H4 (cell line): ENCODE measurements around the gene MRPL41. TPM values are rescaled to one million over a fixed set of nuclear protein-coding genes. Genes with fewer than 3 reads are reported as not detected.
A peak's percentile ranks its signal among the peaks of the same experiment; 100 is the strongest.
"Not testable (repeated sequence)": the region's sequence is repeated elsewhere in the genome, so short reads cannot be mapped to it uniquely, and the experiment has no call there.

Experiments
- DNase-seq: peaks from one replicate; pipeline ENCODE4 v3.0.0-alpha.2; 2015; ENCODE audit warnings: low spot score
- total RNA-seq: library from RNA; depleted of rRNA; stranded (reverse); fragments of >200 nt; shearing (Covaris generic); gene quantifications from 2 replicates; pipeline ENCODE4 v1.2.3, GENCODE V29; 2014; rRNA removed

The MRPL41 gene
- total RNA-seq = 52.4 and 66.7 TPM in 2 replicates

- DNase-seq = peak; percentile 79
These were observed at the start of gene MRPL41 for GRCh38 chr9:137551264-137552021. MRPL41 (plus strand) TSS chr9:137551879; CDS start chr9:137552082, 203 bp downstream.

DNA sequence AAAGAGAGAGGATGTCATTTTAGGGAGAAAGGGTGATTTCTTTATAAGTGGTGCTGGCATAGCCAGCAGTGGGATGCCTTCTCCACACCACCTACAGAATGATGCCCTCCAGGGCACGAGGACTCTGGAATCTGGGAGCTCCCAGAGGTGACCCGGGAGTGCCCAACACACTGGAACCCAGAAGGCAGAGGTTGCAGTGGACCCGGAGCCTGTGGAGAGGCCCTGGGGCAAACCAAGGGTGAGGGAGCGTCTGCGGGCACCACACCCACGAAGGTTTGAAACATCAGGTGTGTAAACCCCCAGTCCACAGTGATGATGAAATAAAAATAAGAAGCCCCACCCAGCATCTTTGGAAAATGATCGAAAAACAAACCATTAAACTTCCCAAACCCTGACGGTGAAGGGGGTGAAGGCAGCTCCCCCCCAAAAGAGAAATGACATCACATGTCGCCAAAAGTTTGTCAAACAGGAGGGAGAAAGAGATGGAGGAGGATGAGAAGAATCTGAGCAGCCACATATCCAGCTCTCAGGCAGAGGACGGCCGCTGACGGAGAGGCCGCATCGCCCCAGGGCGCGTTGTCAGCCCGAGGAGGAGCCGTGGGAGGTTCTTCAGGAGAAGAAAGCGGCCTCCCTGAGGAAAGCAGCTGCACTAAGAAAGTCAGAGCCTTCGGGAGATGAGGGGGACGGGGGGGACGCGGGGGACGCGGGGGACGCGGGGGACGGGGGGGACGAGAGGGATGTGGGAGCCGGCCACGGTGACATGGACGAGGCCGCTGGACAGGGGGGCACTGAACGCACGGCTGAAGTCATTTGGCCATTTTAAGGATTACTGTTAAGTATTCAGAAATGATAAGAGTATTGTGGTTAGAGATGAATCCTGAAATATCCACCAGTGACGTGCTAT is 49.4 kb upstream of the MRPL41 start:
- DNase-seq = no peak

- no peak for DNase-seq
These were observed 47.3 kb upstream of the MRPL41 start for GRCh38 chr9:137504432-137504777.

DNA sequence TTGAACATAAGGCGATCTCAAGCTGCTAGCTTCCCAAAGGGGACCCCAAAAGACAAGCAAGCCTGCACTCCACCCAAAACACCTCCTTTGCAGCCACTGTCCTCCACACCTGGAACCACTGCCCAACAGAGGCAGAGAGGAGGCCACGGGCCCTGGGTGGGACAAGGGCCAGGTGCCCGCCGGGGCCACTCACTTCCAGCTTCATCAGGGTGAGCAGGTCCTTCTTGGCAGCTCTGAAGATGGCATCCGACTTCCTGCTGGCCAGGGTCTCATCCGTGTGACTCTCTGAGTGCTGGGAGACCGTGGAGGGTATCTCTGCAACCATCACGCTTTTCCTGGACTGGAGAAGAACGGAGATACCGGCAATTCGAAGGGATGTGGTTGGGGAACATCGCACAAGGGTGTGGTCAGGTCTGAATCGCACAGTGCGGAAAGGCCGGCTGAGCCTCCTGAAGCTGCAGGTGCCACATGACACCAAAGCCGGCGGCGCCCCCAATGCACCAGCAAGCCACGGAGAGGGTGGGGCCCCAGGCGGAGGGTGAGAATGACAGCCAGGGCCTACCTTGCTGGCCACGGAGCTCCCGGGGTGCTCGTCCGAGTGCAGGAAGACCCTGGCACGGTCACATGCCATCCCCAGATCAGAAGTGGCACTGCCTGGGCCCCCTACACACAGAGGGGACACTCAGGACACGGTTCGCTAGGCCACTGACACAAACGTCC is 46.1 kb upstream of the MRPL41 start:
- DNase-seq = no peak

DNA sequence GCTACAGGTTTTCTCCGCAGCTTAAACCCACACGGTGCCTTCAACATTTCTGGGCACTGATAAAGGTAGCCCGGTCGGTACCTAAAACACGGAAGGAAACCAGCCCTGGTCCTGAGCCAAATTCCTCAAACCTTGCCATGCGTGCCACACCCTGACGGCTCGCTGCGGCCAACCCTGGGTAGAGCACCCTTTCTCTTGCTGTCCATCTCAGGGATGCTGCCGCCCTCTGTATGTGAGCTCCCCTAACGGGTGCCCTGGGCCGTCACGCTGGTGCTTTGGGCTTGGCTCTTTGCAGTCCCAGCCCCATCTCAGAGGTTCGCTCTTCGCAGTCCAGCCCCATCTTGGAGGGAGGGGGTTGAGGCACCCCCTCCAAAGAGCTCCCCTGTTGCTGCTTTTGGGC is 45.4 kb upstream of the MRPL41 start:
- no peak for DNase-seq

- DNase-seq = peak; percentile 76
These were observed 44.9 kb upstream of the MRPL41 start for GRCh38 chr9:137506702-137507171.

GRCh38 chr9:137509198-137509597 is 42.5 kb upstream of the MRPL41 start:
- no peak for DNase-seq

DNA sequence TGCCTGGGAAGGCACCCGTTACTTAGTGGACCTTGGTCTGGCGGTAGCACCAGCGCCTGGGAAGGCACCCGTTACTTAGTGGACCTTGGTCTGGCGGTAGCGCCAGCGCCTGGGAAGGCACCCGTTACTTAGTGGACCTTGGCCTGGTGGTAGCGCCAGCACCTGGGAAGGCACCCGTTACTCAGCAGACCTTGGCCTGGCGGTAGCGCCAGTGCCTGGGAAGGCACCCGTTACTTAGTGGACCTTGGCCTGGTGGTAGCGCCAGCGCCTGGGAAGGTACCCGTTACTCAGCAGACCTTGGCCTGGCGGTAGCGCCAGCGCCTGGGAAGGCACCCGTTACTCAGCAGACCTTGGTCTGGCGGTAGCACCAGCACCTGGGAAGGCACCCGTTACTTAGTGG is 40.6 kb upstream of the MRPL41 start:
- DNase-seq = not testable (repeated sequence)

- DNase-seq = no peak
These were observed 39.8 kb upstream of the MRPL41 start for GRCh38 chr9:137511758-137512463.

- not testable (repeated sequence) for DNase-seq
These were observed 38.5 kb upstream of the MRPL41 start for GRCh38 chr9:137513136-137513535.

GRCh38 chr9:137513801-137514570 is 37.7 kb upstream of the MRPL41 start:
- DNase-seq = peak; percentile 72

GRCh38 chr9:137514691-137515337 is 36.9 kb upstream of the MRPL41 start:
- DNase-seq = no peak

DNA sequence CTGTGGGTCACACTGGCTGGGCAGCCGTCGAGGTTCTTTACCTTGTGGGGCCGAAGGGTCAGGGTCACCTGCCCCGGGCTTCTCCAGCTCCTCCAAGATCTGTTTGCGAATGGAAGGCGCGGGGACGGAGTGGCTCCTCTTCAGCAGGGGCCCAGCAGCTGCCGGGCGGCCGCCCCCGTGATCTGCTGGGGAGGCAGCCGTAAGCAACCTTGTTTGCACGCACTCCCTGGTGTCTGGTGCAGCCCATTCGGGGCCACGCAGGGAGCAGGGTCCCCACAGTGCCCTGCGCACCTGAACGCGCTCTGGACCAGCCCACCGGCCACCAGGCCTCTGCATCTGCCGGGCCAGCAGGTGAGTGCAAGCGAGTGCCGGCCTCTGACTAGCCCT is 36.3 kb upstream of the MRPL41 start:
- no peak for DNase-seq

DNA sequence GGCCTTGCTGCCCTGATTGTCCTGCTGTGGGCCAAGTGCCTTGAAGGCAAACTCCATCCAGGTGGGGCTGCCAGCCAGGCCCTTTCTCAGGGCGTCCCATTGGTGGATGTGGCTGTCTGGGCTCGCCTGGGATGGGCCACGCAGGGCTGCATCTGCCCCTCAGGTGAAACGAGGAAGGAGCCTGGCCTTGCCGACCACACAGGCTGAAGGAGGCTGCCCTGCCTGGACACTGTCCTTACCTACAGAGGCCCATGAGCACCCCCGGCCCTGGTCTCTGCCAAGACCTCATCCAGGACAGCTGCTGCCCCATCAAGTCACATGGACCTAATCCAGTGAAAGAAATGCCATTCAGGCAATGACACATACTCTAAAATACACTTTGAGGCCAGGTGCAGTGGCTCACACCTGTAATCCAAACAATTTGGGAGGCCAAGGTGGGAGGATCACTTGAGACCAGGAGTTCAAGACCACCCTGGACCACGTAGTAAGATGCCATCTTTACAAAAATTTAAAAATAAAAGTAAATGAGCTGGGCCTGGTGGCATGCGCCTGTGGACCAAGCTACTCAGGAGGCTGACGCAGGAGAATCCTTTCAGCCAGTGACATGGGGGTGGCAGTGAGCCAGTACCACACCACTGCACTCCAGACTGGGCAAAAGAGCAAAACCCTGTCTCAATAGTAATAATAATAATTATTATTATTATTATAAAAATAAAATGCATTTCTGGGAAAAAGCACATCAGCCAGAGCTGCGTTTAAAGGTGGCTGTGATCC is 35.3 kb upstream of the MRPL41 start:
- DNase-seq = no peak

GRCh38 chr9:137518661-137519459 is 32.8 kb upstream of the MRPL41 start:
- not testable (repeated sequence) for DNase-seq

GRCh38 chr9:137519553-137519952 is 32.1 kb upstream of the MRPL41 start:
- DNase-seq = no peak

DNA sequence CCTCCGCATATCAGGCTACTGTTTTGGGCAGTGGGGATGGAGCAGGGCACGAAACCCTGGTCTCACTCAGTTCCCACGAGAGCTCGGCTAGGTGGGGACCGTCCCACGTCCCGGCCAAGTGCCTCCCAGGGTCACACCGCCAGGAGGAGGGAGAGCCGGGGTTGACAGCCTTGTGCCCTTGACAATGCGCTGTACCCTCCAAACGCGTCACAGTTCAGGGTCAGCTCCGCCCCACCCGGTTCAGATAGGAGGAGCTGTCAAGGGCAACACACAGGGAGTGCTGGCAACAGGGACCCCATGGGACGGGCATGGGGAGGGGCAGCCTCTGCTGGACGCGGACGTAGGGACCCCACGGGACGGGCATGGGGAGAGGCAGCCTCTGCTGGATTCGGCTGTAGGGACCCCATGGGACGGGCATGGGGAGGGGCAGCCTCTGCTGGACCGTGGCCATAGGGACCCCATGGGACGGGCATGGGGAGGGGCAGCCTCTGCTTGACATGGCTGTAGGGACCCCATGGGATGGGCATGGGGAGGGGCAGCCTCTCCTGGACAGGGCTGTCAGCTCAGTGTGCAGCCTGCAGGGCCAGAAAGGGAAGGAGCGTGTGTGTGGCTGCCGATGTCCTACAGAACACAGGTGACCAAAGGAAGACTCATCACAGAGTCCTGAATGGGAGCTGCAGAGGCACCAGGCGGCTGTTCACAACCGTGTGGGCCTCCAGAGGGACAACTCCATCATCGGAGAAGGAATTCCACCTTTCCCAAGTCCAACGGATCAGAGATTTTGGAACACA is 30.9 kb upstream of the MRPL41 start:
- DNase-seq = no peak
